ENCODE measurements around the gene CCDC60.

CCDC60 gene

GRCh38 chr12:119528241-119528640 is 193.7 kb downstream of the CCDC60 start:
- TF ChIP-seq ISL1 (CRISPR knock-in tag; IDR thresholded peaks at IDR 0.05): no peak
- TF ChIP-seq ZFP30 (CRISPR knock-in tag; IDR thresholded peaks at IDR 0.05): no peak
- no peak for TF ChIP-seq RARB (CRISPR knock-in tag; IDR thresholded peaks at IDR 0.05)
- TF ChIP-seq TCF4 (CRISPR knock-in tag; IDR thresholded peaks at IDR 0.05; ENCODE audit: borderline replicate concordance): no peak
- TF ChIP-seq CREB5 (CRISPR knock-in tag; IDR thresholded peaks at IDR 0.05; ENCODE audit: low read depth): no peak
- TF ChIP-seq ZNF565 (CRISPR knock-in tag; conservative IDR thresholded peaks at IDR 0.05; ENCODE audit: low read depth): no peak
- TF ChIP-seq ZC3H10 (CRISPR knock-in tag; IDR thresholded peaks at IDR 0.05): no peak
- TF ChIP-seq POU6F1 (CRISPR knock-in tag; IDR thresholded peaks at IDR 0.05; ENCODE audit: borderline replicate concordance, low read depth): no peak
- no peak for TF ChIP-seq PATZ1 (CRISPR knock-in tag; IDR thresholded peaks at IDR 0.05; ENCODE audit: borderline replicate concordance)
- no peak for TF ChIP-seq CSRNP3 (CRISPR knock-in tag; IDR thresholded peaks at IDR 0.05)
- TF ChIP-seq BACH2 (CRISPR knock-in tag; IDR thresholded peaks at IDR 0.05; ENCODE audit: borderline replicate concordance): no peak
- TF ChIP-seq TSHZ2 (CRISPR knock-in tag; IDR thresholded peaks at IDR 0.05): no peak
- no peak for ATAC-seq

GRCh38 chr12:119540476-119540875 is 205.9 kb downstream of the CCDC60 start:
- TF ChIP-seq ZNF8 (CRISPR knock-in tag; IDR thresholded peaks at IDR 0.05): no peak
- TF ChIP-seq RARB (CRISPR knock-in tag; IDR thresholded peaks at IDR 0.05): no peak
- TF ChIP-seq ZC3H10 (CRISPR knock-in tag; IDR thresholded peaks at IDR 0.05): no peak
- no peak for TF ChIP-seq ZFP3 (CRISPR knock-in tag; IDR thresholded peaks at IDR 0.05)
- TF ChIP-seq CREB5 (CRISPR knock-in tag; IDR thresholded peaks at IDR 0.05; ENCODE audit: low read depth): no peak
- no peak for TF ChIP-seq ARNTL (CRISPR knock-in tag; IDR thresholded peaks at IDR 0.05; ENCODE audit: borderline replicate concordance, low read depth)
- TF ChIP-seq BACH2 (CRISPR knock-in tag; IDR thresholded peaks at IDR 0.05; ENCODE audit: borderline replicate concordance): no peak
- TF ChIP-seq SNAI2 (CRISPR knock-in tag; IDR thresholded peaks at IDR 0.05): no peak
- ATAC-seq: no peak

- peak; percentile 88 for ATAC-seq
- TF ChIP-seq ISL1 (CRISPR knock-in tag; IDR thresholded peaks at IDR 0.05) (no peak), TSHZ2 (CRISPR knock-in tag; IDR thresholded peaks at IDR 0.05) (no peak), PATZ1 (CRISPR knock-in tag; IDR thresholded peaks at IDR 0.05; ENCODE audit: borderline replicate concordance) (no peak), ZFP30 (CRISPR knock-in tag; IDR thresholded peaks at IDR 0.05) (no peak), RARB (CRISPR knock-in tag; IDR thresholded peaks at IDR 0.05) (no peak), CREB5 (CRISPR knock-in tag; IDR thresholded peaks at IDR 0.05; ENCODE audit: low read depth) (no peak), ZNF70 (CRISPR knock-in tag; IDR thresholded peaks at IDR 0.05) (no peak), ZNF8 (CRISPR knock-in tag; IDR thresholded peaks at IDR 0.05) (no peak), TCF4 (CRISPR knock-in tag; IDR thresholded peaks at IDR 0.05; ENCODE audit: borderline replicate concordance) (no peak), SNAI2 (CRISPR knock-in tag; IDR thresholded peaks at IDR 0.05) (no peak)
Observed at GRCh38 chr12:119544765-119545625, 210.5 kb downstream of the CCDC60 start.

Data from SK-N-SH treated with all-trans-retinoic acid at 6 μM for 48 hours (cell line).